HEK293T (cell line): ENCODE results near the gene ZDHHC22.
A peak's percentile ranks its signal among the peaks of the same experiment; 100 is the strongest.

Source experiments
- CTCF ChIA-PET: fragments of 350-600 bp; formaldehyde crosslinking; extraction: SDS; loops from one replicate; lab custom pipeline; 2021; ENCODE audit warnings: antibody characterized with exemption, inconsistent platforms; lab: Yijun Ruan, JAX
- POLR2A ChIA-PET: fragments of 350-600 bp; formaldehyde crosslinking; extraction: SDS; loops from one replicate; lab custom pipeline; 2020; ENCODE audit warnings: antibody characterized with exemption, inconsistent platforms; lab: Yijun Ruan, JAX
- DNase-seq: peaks from one replicate; pipeline ENCODE4 v3.0.0; 2012; ENCODE audit warnings: mixed read lengths; ENCODE audit errors: extremely low spot score
- ARNT ChIP-seq: fragments of 450-650 bp; IDR thresholded peaks from 2 replicates; pipeline ENCODE4 v1.6.1; 2017; ENCODE audit warnings: mild to moderate bottlenecking
- BHLHE40 ChIP-seq: fragments of 450-650 bp; IDR thresholded peaks from 2 replicates; pipeline ENCODE4 v1.6.1; 2016; ENCODE audit warnings: mild to moderate bottlenecking, moderate library complexity, borderline replicate concordance
- CTBP1 ChIP-seq: fragments of 450-650 bp; IDR thresholded peaks from 2 replicates; pipeline ENCODE4 v1.6.1; 2016; ENCODE audit warnings: borderline replicate concordance
- ELF4 ChIP-seq: fragments of 450-650 bp; IDR thresholded peaks from 2 replicates; pipeline ENCODE4 v1.6.1; 2017; ENCODE audit warnings: antibody characterized with exemption
- FOXA1 ChIP-seq: fragments of 450-650 bp; IDR thresholded peaks from 2 replicates; pipeline ENCODE4 v1.6.1; 2016; ENCODE audit warnings: mild to moderate bottlenecking
- FOXK2 ChIP-seq: fragments of 450-650 bp; IDR thresholded peaks from 2 replicates; pipeline ENCODE4 v1.6.1; 2016; ENCODE audit warnings: mild to moderate bottlenecking
- FOXM1 ChIP-seq: fragments of 450-650 bp; IDR thresholded peaks from 2 replicates; pipeline ENCODE4 v1.6.1; 2017; ENCODE audit warnings: mild to moderate bottlenecking, borderline replicate concordance
- HDGF ChIP-seq: fragments of 450-650 bp; IDR thresholded peaks from 2 replicates; pipeline ENCODE4 v1.6.1; 2017; ENCODE audit warnings: antibody characterized with exemption, borderline replicate concordance
- L3MBTL2 ChIP-seq: fragments of 450-650 bp; conservative IDR thresholded peaks from 2 replicates; pipeline ENCODE4 v1.6.1; 2016; ENCODE audit warnings: mild to moderate bottlenecking
- LEF1 ChIP-seq: fragments of 450-650 bp; IDR thresholded peaks from 2 replicates; pipeline ENCODE4 v1.6.1; 2017; ENCODE audit warnings: mild to moderate bottlenecking, borderline replicate concordance
- NFRKB ChIP-seq: fragments of 450-650 bp; IDR thresholded peaks from 2 replicates; pipeline ENCODE4 v1.6.1; 2016; ENCODE audit warnings: mild to moderate bottlenecking, moderate library complexity
- SP1 ChIP-seq: fragments of 450-650 bp; IDR thresholded peaks from 2 replicates; pipeline ENCODE4 v1.6.1; 2017
- SUZ12 ChIP-seq: fragments of 450-650 bp; IDR thresholded peaks from 2 replicates; pipeline ENCODE4 v1.6.1; 2016; ENCODE audit warnings: mild to moderate bottlenecking
- TARDBP ChIP-seq: fragments of 450-650 bp; IDR thresholded peaks from 2 replicates; pipeline ENCODE4 v1.6.1; 2016
- ZNF384 ChIP-seq: fragments of 450-650 bp; IDR thresholded peaks from 2 replicates; pipeline ENCODE4 v1.6.1; 2016
- TF ChIP-seq, protein P1 (sequence below): fragments of 450-650 bp; IDR thresholded peaks from 2 replicates; pipeline ENCODE4 v1.6.1; 2016

The ZDHHC22 gene

DNA sequence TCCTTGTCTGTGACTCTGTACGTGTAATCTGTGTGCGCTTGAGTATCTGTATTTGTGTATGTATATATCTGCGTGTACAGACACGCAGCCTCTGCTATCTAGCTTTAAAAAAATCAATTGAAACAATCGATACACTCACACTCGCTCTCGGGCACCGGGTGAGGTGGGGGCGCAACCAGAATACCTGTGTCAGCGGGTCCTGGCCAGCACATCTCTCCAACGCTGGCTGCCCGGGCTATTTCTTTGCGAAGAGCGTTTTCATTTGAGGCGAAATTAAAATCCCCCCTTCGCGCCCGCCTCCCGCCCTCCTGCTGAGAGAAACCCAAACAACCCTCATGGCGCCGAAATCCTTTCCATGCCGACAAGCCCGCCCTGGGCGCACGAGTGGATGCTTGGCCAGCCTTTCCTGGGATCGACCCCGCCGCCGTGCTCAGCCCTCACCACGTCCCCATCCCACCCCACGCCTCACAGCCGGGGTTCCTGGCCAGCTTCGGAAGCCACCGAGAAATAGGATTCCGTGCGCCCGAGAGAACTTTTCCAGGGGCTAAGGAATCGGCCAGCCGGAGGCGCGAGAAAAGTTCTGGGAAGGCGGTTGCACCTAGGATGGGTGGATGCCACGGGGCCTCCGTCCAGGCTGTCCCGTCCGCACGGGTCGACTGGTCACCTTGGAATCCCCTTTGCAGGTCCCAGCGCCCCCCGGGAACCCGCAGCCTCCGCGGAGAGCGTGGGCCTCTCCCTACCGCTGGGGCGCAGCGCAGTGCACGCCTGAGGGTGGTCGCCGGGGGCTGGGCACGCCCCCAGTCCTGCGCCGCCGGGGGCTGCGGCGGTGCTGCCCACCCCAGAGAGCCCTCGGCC is 1.0 kb downstream of the ZDHHC22 start:
- TF ChIP-seq, protein P1, sequence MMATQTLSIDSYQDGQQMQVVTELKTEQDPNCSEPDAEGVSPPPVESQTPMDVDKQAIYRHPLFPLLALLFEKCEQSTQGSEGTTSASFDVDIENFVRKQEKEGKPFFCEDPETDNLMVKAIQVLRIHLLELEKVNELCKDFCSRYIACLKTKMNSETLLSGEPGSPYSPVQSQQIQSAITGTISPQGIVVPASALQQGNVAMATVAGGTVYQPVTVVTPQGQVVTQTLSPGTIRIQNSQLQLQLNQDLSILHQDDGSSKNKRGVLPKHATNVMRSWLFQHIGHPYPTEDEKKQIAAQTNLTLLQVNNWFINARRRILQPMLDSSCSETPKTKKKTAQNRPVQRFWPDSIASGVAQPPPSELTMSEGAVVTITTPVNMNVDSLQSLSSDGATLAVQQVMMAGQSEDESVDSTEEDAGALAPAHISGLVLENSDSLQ: no peak
- TF ChIP-seq ZNF384: no peak
- TF ChIP-seq NFRKB: no peak
- TF ChIP-seq L3MBTL2: peak; percentile 66
- TF ChIP-seq FOXM1: peak; percentile 72; the same call in 1 of the 2 replicates
- peak; percentile 36 for DNase-seq

DNA sequence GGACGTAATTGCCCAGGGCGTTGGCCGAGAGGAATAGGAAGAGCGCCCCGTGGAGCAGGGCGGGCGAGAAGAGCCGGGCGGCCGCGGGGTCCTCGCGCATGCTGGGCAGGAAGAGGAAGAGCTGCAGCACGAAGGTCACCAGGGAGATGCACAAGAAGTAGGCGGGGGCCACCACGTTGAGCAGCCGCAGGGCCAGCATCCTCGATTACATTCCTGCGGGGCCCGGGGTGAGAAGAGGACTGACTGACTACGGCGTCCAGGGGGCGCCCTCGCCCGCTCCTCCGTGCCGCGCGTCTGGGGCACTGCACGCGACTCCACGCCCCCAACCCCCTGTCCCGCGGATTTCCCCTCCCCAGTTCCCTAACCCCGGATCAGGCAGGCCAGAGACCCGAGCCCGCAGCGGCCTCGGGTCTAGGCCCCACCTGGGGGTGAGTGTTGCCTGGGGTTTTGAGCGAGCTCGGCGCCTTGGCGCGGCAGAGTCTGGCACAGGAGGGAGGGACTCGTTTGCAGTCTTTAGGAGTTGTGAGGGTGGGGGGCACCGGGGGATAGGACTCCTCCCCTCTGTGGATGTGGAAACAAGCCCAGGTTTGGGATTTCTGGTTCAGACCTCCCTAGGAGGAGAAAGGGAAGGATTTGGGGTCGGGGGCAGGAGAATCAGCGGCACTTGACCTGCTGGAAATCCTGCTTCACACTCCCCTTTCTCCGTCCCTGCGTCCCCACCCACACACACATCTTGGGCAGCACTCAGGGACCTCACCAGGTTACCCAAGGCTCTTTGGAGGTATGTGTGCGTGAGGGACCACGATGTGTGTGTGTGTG is 1.8 kb downstream of the ZDHHC22 start:
- ChIA-PET POLR2A (interaction anchor here (1.5 kb wide), 2 partner anchors 41 to 181 kb away, joined by 3 read pairs; partner anchors contain the start of genes GSTZ1 and POMT2), CTCF (interaction anchor here (0.6 to 4.7 kb wide), 6 partner anchors 8 to 428 kb away, joined by 3 to 39 read pairs (median 4); no protein-coding TSS in a partner anchor)
- peak; percentile 83 for DNase-seq
- TF ChIP-seq CTBP1 (no peak), LEF1 (no peak), L3MBTL2 (peak; percentile 69), FOXA1 (no peak), HDGF (no peak), NFRKB (no peak), ELF4 (no peak), TARDBP (no peak), ZNF384 (no peak), SUZ12 (no peak), FOXK2 (no peak), FOXM1 (no peak), ARNT (0 out of 2 replicates have a peak, but pooled peaks have one; percentile 33), BHLHE40 (no peak), SP1 (no peak)
- TF ChIP-seq, protein P1: no peak

More for the DNA sequence above, 1.0 kb downstream of the ZDHHC22 start:
- ChIA-PET POLR2A (interaction anchor here (1.1 to 2.1 kb wide), 5 partner anchors 17 to 180 kb away, joined by 3 to 7 read pairs (median 4); partner anchors contain the start of genes GSTZ1 and POMT2), CTCF (interaction anchor here (0.8 to 4.7 kb wide), 9 partner anchors 8 to 427 kb away, joined by 3 to 39 read pairs (median 4); no protein-coding TSS in a partner anchor)

DNA sequence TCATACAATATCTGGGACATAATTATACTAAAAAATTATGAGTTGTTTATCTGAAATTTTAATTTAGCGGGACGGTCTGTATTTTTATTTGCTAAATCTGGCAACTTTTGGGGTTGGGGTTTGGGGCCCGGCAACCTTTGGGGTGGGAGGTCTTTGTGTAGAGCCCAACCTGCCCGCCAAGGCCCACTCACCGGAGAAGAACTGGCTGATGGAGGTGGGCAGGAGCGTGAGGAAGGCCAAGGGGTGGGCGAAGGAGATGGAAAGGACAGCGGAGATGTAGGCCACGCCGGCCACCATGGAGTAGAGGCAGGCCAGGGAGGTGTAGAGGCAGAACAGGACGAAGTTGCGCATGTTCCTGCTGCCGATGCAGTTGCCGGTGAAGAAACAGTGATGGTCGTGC is 2.6 kb downstream of the ZDHHC22 start:
- POLR2A ChIA-PET: interaction anchor here (1.5 kb wide), 1 partner anchor 40 kb away, joined by 3 read pairs; no protein-coding TSS in a partner anchor
- no peak for DNase-seq
- CTCF ChIA-PET: interaction anchor here (0.6 to 1.3 kb wide), 2 partner anchors 17 to 429 kb away, joined by 3 read pairs; no protein-coding TSS in a partner anchor
- TF ChIP-seq ARNT (no peak), BHLHE40 (no peak), FOXK2 (no peak), SP1 (no peak), NFRKB (no peak), HDGF (no peak)

DNA sequence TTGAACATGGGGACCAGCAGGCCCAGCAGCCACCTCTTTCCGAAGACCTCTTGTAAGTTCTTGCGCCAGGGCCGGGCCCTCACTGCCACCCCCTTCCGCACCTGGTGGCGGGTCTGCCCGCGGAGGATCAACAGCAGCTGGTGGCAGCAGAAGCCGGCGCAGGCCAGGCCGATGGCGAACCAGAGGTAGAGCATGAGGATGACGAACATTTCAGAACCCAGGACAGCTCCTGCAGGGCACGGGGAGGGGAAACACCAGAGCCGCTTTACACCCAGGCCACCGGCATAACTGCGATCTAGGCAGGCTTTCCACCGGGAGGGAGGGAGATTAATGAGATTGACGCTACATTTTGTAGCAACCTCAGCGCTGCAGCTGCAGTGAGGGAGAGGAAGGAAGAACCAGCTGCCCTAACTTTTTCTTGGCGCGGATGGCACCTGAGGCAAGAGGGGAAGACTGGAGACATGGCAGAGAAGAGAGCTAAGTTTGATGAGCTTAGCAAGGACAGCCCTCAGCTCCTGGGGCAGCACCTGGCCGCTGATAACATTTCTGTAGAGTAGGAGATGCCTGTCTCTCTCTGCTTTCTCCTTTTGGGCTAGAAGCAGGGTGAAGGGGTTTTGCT is 7.8 kb downstream of the ZDHHC22 start:
- no peak for TF ChIP-seq FOXK2
- no peak for TF ChIP-seq TARDBP
- no peak for TF ChIP-seq ZNF384
- no peak for TF ChIP-seq ELF4
- TF ChIP-seq SUZ12: no peak
- TF ChIP-seq HDGF: no peak
- no peak for TF ChIP-seq CTBP1
- TF ChIP-seq, protein P1: no peak
- no peak for TF ChIP-seq FOXA1
- TF ChIP-seq FOXM1: no peak
- no peak for TF ChIP-seq NFRKB
- TF ChIP-seq ARNT: no peak
- TF ChIP-seq BHLHE40: no peak
- TF ChIP-seq SP1: no peak
- no peak for TF ChIP-seq LEF1
- ChIA-PET POLR2A (no interaction called here), CTCF (interaction anchor here (0.7 to 1.0 kb wide), 2 partner anchors 10 to 258 kb away, joined by 3 to 7 read pairs; no protein-coding TSS in a partner anchor)
- peak; percentile 62 for DNase-seq

DNA sequence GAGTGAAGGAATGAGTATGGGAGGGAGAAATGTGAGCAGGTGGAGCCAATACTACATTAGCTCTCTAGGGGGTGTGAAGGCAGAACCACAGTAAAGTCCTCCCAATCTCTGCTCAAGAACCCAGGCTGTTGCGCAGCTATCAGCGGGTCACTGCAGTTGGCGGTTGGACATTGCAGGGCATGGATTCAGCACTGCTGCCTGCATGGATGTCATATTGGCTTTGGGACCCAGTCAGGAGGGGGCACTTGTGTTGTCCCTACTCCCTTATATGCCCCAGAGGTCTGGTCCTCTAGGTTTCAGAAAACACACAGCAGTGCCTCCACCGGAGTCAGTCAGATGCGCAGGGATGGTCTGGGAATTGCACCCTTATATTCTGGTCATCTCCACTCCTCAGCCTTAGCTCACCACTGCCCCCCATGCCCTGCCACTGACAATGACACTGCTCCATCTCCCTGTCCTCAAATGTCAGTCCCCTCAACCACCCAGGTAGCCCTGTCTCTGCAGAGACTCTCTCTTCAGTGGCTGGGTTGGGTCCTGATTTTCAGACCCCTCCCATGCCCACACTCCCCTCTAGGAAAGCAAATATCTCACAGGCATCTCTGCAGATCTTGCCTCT is 9.6 kb downstream of the ZDHHC22 start:
- TF ChIP-seq CTBP1: no peak
- no peak for TF ChIP-seq L3MBTL2
- no peak for TF ChIP-seq BHLHE40
- no peak for TF ChIP-seq FOXM1
- POLR2A ChIA-PET: no interaction called here
- no peak for DNase-seq
- CTCF ChIA-PET: interaction anchor here (1.0 to 1.6 kb wide), 2 partner anchors 8 to 14 kb away, joined by 3 to 4 read pairs; no protein-coding TSS in a partner anchor
